ENCODE measurements around the gene SGPP1. TPM values are rescaled to one million over a fixed set of nuclear protein-coding genes. Genes with fewer than 3 reads are reported as not detected.
"Not testable (repeated sequence)": the region's sequence is repeated elsewhere in the genome, so short reads cannot be mapped to it uniquely, and the experiment has no call there.

Gene SGPP1
- total RNA-seq, 1 donor from 2014 or later: 4.4 TPM

DNA sequence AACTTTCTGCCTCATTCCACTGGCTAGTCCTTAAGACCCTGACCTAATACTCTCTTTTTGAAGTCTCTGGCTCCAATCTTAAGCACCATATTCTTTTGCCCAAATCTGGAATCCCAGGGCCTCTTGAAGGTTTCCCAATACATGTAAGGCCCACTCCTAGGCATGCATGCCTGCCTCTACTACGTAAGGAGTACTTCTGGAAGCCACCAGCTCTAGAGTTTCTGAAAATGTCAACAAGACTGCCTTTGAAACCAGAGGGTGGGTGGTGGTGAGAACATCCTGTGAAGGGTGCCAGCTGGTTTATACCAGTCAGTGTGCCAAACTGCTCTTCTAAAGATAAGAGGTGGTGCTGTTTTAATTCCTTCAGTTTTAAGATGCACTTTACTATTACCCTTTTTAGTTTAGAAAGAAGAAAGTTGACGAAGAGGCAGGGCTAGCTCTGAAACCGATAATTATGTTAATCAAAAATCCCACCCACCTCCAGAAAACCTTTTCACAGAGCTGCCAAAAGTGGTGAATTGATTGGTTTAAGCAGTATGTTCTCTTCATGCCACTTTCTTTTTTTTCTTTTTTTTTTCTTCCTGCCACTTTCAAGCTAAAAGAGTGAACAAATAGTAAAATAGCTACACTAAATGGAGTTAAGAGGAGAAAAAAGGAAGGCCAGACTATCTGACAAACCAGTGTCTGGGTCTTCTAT, 77.5 kb downstream of the SGPP1 start:
- intact Hi-C loops (cut with micrococcal nuclease): no loop called here
- ATAC-seq: no peak
- DNase-seq: no peak

DNA sequence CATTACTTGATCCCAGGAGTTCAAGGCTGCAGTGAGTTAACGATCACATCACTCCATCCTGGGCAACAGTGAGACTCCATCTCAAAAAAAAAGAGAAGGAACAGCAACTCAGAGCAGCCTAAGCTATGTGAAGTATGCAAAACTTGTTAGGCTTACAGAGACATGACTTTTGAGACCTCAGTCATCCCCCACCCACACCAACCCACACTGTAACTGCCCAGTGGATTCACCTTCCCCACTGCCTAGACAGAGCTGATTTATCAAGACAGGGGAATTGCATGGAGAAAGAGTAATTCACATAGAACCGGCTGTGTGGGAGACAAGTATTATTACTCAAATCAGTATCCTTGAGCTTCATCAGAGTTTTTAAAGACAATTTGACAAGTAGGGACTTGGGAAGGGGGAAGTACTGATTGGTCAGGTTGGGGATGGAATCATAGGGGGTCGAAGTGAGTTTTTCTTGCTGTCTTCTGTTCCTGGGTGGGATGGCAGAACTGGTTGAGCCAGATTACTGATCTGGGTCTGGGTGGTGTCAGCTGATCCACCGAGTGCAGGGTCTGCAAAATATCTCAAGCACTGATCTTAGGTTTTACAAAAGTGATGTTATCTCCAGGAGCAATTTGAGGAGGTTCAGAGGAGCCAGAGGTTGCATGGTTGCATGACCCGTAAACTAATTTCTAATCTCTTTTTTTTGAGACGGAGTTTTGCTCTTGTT, 80.0 kb downstream of the SGPP1 start:
- no peak for ATAC-seq
- intact Hi-C loops (cut with micrococcal nuclease): no loop called here
- no peak for DNase-seq

- DNase-seq (no peak), ATAC-seq (no peak)
- intact Hi-C loops (cut with micrococcal nuclease): no loop called here
Observed at GRCh38 chr14:63644741-63645140, 83.1 kb downstream of the SGPP1 start.

DNA sequence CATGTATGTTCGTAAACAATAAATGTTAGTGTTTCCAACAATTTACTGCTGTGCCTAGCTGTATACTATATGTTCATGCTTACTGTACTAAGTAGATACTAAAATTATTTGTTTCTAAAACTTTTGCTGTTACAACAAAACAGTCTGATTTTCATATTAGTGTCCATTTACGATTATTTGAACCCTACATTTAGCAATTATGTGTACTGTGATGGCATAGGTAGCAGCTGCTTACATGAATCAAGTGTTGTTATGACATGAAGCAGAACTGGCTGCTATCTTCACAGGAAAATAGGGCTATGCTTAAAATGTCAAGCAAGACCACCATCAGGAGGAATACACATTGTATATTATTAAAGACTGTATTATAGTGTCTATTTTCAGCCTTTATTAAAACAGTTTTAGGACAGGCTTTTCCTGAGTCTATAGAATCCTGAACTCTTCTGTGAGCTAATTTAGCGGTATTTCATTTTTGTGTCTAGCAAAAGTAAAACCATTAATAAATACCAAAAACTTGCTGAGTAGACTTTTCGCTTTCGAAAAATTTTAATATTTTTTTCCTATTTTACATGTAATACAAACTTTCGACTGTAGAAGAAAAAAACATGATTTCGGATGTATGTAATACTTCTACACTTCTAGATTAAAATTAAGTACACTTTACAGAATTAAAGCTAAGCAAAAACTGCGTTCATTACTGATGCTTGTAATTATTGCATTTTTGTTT, 85.0 kb downstream of the SGPP1 start:
- intact Hi-C loops (cut with micrococcal nuclease): no loop called here
- DNase-seq: no peak
- no peak for ATAC-seq

GRCh38 chr14:63642229-63642611, 85.6 kb downstream of the SGPP1 start:
- DNase-seq: peak; percentile 62
- intact Hi-C loops (cut with micrococcal nuclease): no loop called here

DNA sequence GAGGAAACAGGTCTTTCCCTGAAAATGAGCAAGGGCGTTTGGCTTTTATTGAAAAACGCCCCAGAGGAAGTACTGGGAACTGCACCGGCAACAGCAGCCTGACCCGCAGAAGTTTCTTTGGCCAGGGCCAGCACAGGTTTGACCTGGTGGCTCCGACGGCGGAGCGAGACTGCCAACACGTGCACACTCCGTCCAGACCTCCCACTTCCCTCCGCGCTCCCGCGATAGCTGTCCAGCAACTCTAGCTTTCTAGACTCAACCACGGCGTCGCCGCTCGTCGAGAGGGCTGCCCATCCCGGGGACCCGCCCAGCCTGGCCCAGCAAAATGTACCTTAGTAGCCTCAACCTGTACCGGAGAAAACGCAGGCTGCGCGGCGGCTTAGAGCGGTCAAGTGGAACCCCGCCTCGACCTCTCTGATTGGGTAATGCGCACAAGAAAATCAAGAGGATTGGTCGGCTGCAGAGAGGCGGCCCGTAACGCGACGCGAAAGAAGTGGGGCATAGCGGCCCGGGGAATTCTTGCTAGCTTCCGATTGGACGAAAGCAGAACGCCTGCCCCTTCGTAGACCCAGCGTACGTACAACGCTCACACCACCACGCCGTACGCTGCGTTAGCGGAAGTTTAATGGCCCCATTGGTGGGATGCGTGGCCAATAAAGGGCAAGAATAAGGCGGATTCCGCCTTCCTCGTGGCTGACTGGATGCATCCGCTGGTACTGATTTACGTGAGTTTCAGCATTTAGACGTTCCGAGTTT, 86.2 kb downstream of the SGPP1 start, which contains the start of gene WDR89:
Gene WDR89, minus strand, starts transcription at position 399 of the 756 bp plus-strand sequence. CDS start 41,929 bp downstream, outside the sequence.
- intact Hi-C loops (cut with micrococcal nuclease): no loop called here
- DNase-seq: peak; percentile 96
- peak; percentile 98 for ATAC-seq

More at GRCh38 chr14:63642229-63642611, 85.6 kb downstream of the SGPP1 start:
- ATAC-seq: peak; percentile 88

DNA sequence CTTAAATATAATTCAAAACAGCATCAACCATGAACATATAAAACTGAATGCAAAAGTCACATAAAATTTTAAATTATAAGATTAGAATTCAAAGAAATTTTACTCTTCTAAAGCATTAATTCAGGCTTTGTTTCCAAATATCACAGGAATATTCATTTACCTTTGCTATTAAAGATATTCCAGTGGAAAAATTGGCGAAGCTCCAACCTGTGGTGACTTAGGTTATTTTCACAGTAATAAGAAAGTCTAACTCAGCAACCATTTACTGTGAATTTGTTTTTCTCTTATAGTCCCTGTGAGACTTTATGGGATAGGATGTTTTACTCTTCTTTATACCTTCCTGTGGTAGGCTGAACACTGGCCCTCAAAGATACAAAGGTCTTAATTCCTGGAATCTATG, 89.4 kb downstream of the SGPP1 start:
- intact Hi-C loops (cut with micrococcal nuclease): no loop called here
- ATAC-seq: no peak

GRCh38 chr14:63636094-63636635, 91.7 kb downstream of the SGPP1 start:
- intact Hi-C loops (cut with micrococcal nuclease); DNase-seq; ATAC-seq: not testable (repeated sequence)

More for the DNA sequence above, 89.4 kb downstream of the SGPP1 start:
- DNase-seq: no peak

Other genes with a start within 250 kb of the SGPP1 start
- 36.9 TPM for gene PPP2R5E, start 184.7 kb downstream of the SGPP1 start, total RNA-seq
- 6.5 TPM for gene WDR89, start 86.2 kb downstream of the SGPP1 start, total RNA-seq
- gene SYNE2, start 124.9 kb upstream of the SGPP1 start, total RNA-seq: 259 TPM

Data from left ventricle myocardium superior (tissue), 1 donor.